ENCODE data around the gene PARL. TPM values are rescaled to one million over a fixed set of nuclear protein-coding genes. Genes with fewer than 3 reads are reported as not detected.

PARL gene
- total RNA-seq, 1 experiment from 2014 or later = 69.2 TPM

- no peak overlapping the region for H3K4me2 ChIP-seq (ENCODE audit: low read length)
- no peaks in the 10 kb centered on the region for H3K9me2 ChIP-seq (replicated peaks; ENCODE audit: low read length)
- no peak overlapping the region for H3K27ac ChIP-seq (ENCODE audit: low read length)
- H2AFZ ChIP-seq (ENCODE audit: low read length) = no peak overlapping the region
- no TSS peak for BruUV-seq (replicated peaks)
- H3K4me3 ChIP-seq (ENCODE audit: low read length) = no peak overlapping the region
- H3F3A ChIP-seq (ENCODE audit: low read length, unreplicated experiment) = peaks cover 6% of the 10 kb centered on the region
- H3K79me2 ChIP-seq (ENCODE audit: low read length) = no peaks in the 10 kb centered on the region
- DNase-seq = no peak
- intact Hi-C loops (cut with micrococcal nuclease) = no loop called here
- no peak for ATAC-seq
- TF ChIP-seq, protein P1, sequence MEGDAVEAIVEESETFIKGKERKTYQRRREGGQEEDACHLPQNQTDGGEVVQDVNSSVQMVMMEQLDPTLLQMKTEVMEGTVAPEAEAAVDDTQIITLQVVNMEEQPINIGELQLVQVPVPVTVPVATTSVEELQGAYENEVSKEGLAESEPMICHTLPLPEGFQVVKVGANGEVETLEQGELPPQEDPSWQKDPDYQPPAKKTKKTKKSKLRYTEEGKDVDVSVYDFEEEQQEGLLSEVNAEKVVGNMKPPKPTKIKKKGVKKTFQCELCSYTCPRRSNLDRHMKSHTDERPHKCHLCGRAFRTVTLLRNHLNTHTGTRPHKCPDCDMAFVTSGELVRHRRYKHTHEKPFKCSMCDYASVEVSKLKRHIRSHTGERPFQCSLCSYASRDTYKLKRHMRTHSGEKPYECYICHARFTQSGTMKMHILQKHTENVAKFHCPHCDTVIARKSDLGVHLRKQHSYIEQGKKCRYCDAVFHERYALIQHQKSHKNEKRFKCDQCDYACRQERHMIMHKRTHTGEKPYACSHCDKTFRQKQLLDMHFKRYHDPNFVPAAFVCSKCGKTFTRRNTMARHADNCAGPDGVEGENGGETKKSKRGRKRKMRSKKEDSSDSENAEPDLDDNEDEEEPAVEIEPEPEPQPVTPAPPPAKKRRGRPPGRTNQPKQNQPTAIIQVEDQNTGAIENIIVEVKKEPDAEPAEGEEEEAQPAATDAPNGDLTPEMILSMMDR (conservative IDR thresholded peaks at IDR 0.05; ENCODE audit: low read depth, low read length) = no peak
- TF ChIP-seq EZH2phosphoT487 (IDR thresholded peaks at IDR 0.05; ENCODE audit: borderline replicate concordance, low read length) (no peak), EZH2 (IDR thresholded peaks at IDR 0.05; ENCODE audit: low read length, unreplicated experiment) (no peak)
- CTCF ChIA-PET = no interaction called here
- H3K9me3 ChIP-seq (ENCODE audit: low read length) = no peaks in the 10 kb centered on the region
- no peaks in the 10 kb centered on the region for H3K27me3 ChIP-seq (ENCODE audit: low read length)
- no peaks in the 10 kb centered on the region for H4K20me1 ChIP-seq (ENCODE audit: low read length)
- H3K9ac ChIP-seq (ENCODE audit: low read length) = no peak overlapping the region
- peaks cover 8% of the 10 kb centered on the region for H3K4me1 ChIP-seq (ENCODE audit: insufficient read depth, low read length)
- POLR2A ChIA-PET (ENCODE audit: unreplicated experiment) = no interaction called here
- H3K36me3 ChIP-seq (ENCODE audit: low read depth, low read length) = peaks cover 14% of the 10 kb centered on the region; the same call in 1 of the 2 replicates
Measured at GRCh38 chr3:183827809-183828537, 56.7 kb downstream of the PARL start.

- Histone ChIP-seq H3K9ac (ENCODE audit: low read length) (no peak overlapping the region), H3K27me3 (ENCODE audit: low read length) (no peaks in the 10 kb centered on the region), H3K4me1 (ENCODE audit: insufficient read depth, low read length) (peaks cover 8% of the 10 kb centered on the region), H3K27ac (ENCODE audit: low read length) (no peak overlapping the region), H3K9me2 (replicated peaks; ENCODE audit: low read length) (no peaks in the 10 kb centered on the region), H3F3A (ENCODE audit: low read length, unreplicated experiment) (peaks cover 6% of the 10 kb centered on the region), H4K20me1 (ENCODE audit: low read length) (no peaks in the 10 kb centered on the region), H3K4me3 (ENCODE audit: low read length) (no peak overlapping the region), H2AFZ (ENCODE audit: low read length) (no peak overlapping the region), H3K36me3 (ENCODE audit: low read depth, low read length) (peaks cover 9% of the 10 kb centered on the region; the same call in 1 of the 2 replicates), H3K79me2 (ENCODE audit: low read length) (no peaks in the 10 kb centered on the region), H3K9me3 (ENCODE audit: low read length) (no peaks in the 10 kb centered on the region), H3K4me2 (ENCODE audit: low read length) (no peak overlapping the region)
- intact Hi-C loops (cut with micrococcal nuclease) = no loop called here
- POLR2A ChIA-PET (ENCODE audit: unreplicated experiment) = no interaction called here
- CTCF ChIA-PET = no interaction called here
- TF ChIP-seq, protein P1 (conservative IDR thresholded peaks at IDR 0.05; ENCODE audit: low read depth, low read length) = no peak
- TF ChIP-seq EZH2 (IDR thresholded peaks at IDR 0.05; ENCODE audit: low read length, unreplicated experiment) = no peak
- no peak for TF ChIP-seq EZH2phosphoT487 (IDR thresholded peaks at IDR 0.05; ENCODE audit: borderline replicate concordance, low read length)
- no peak for ATAC-seq
- DNase-seq = no peak
- no TSS peak for BruUV-seq (replicated peaks)
Measured at GRCh38 chr3:183826448-183827250, 58.0 kb downstream of the PARL start.
